DND-41 (cell line): Measurements from ENCODE around the gene MAP2K3.

Experiments
- ATAC-seq: fragments of 200-7000 bp; cut with Tn5 transposase; 3 replicates; pipeline ENCODE4 v1.9.1; 2021; ENCODE audit warnings: low read depth; ENCODE audit not compliant: insufficient read depth
- DNase-seq: peaks from one replicate; pipeline ENCODE4 v3.0.0-alpha.2; 2020
- H2AFZ ChIP-seq: 2 replicates; pipeline ENCODE4 v1.6.0; 2012; ENCODE audit warnings: low read depth, low read length
- H3K27ac ChIP-seq: 2 replicates; pipeline ENCODE4 v1.5.1; 2012; ENCODE audit warnings: low read length, inconsistent platforms
- H3K27me3 ChIP-seq: fragments of 200-600 bp; sonication (generic); 2 replicates; pipeline ENCODE4 v1.6.0; 2012; ENCODE audit warnings: low read length, mild to moderate bottlenecking, inconsistent platforms; ENCODE audit not compliant: insufficient read depth, poor library complexity
- H3K36me3 ChIP-seq: 2 replicates; pipeline ENCODE4 v1.5.1; 2012; ENCODE audit warnings: low read length, inconsistent platforms; ENCODE audit not compliant: insufficient read depth
- H3K4me1 ChIP-seq: 2 replicates; pipeline ENCODE4 v1.5.1; 2012; ENCODE audit warnings: mild to moderate bottlenecking, low read length; ENCODE audit not compliant: insufficient read depth
- H3K4me2 ChIP-seq: 2 replicates; pipeline ENCODE4 v1.6.0; 2012; ENCODE audit warnings: mild to moderate bottlenecking, moderate library complexity, low read length, inconsistent platforms; ENCODE audit not compliant: insufficient read depth
- H3K4me3 ChIP-seq, 2 experiments: fragments of 200-600 bp in 1 of 2; shearing (Covaris generic) in 1 of 2; 2 replicates each; pipeline ENCODE4 v1.5.1; 2012 to 2016; ENCODE audit warnings: inconsistent platforms in 2 of 2, low read length in 2 of 2, mild to moderate bottlenecking in 2 of 2, low read depth in 1 of 2, moderate library complexity in 1 of 2
- H3K79me2 ChIP-seq: 2 replicates; pipeline ENCODE4 v1.6.0; 2012; ENCODE audit warnings: low read length, inconsistent platforms; ENCODE audit not compliant: insufficient read depth
- H3K9ac ChIP-seq: 2 replicates; pipeline ENCODE4 v1.6.0; 2012; ENCODE audit warnings: low read depth, mild to moderate bottlenecking, inconsistent platforms, low read length, moderate library complexity
- H3K9me3 ChIP-seq: 2 replicates; pipeline ENCODE4 v1.5.1; 2012; ENCODE audit warnings: low read length, moderate library complexity, mild to moderate bottlenecking, inconsistent platforms; ENCODE audit not compliant: insufficient read depth, severe bottlenecking
- H4K20me1 ChIP-seq: 2 replicates; pipeline ENCODE4 v1.6.0; 2012; ENCODE audit warnings: low read length; ENCODE audit not compliant: insufficient read depth
- EZH2 ChIP-seq: IDR thresholded peaks from 3 replicates; pipeline ENCODE4 v1.6.1; 2012; ENCODE audit warnings: borderline replicate concordance, low read depth, mild to moderate bottlenecking, moderate library complexity, low read length, inconsistent platforms; ENCODE audit not compliant: severe bottlenecking
- TF ChIP-seq, protein P1 (sequence below): IDR thresholded peaks from 2 replicates; pipeline ENCODE4 v1.5.1; 2012; ENCODE audit warnings: borderline replicate concordance, low read length, moderate library complexity, mild to moderate bottlenecking; ENCODE audit not compliant: poor library complexity, severe bottlenecking; ENCODE audit errors: extremely low read depth

Gene MAP2K3

DNA sequence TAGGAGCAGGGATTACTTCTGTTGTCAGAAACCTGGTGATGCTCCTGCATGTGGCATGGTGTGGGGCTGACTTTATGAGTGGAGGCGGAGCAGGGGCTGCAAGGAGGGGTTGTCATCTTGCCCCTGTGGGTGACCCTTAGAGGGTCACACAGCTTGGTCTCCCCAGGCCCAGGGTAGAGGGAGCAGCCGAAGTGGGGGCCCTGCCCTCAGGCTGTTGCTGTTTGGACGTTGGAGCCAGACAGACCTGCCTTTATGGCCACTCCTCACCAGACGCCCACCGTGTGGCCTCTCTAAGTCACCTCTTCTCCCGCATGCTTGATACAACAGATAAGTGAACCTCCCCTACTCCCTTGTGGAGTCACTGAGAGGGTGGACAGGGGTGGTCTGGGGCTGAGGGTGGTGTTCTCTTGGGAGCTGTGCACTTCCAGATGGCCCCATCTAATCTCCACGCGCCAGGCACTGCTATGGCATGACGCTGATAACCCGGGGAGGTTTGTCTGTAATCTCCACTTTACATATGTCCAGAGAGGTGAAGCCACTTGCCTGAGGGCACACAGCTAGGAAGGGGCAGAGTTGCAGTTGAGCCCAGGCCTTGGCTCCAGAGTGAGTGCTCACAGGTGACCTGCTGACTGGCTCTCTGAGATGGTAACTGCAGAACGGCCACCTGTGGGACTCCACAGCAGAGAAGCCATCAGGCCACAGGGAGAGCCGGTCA is 10.0 kb downstream of the MAP2K3 start:
- Histone ChIP-seq H3K36me3 (peaks cover 5% of the 10 kb centered on the region; the same call in 1 of the 2 replicates), H3K79me2 (peaks cover 13% of the 10 kb centered on the region), H3K27ac (no peak overlapping the region), H2AFZ (no peak overlapping the region), H3K4me3 (no peak overlapping the region), H4K20me1 (peaks cover 55% of the 10 kb centered on the region), H3K4me2 (no peak overlapping the region), H3K27me3 (no peaks in the 10 kb centered on the region), H3K4me1 (no peaks in the 10 kb centered on the region), H3K9me3 (peaks cover 12% of the 10 kb centered on the region), H3K9ac (no peak overlapping the region)
- no peak for DNase-seq
- no peak for ATAC-seq
- TF ChIP-seq, protein P1, sequence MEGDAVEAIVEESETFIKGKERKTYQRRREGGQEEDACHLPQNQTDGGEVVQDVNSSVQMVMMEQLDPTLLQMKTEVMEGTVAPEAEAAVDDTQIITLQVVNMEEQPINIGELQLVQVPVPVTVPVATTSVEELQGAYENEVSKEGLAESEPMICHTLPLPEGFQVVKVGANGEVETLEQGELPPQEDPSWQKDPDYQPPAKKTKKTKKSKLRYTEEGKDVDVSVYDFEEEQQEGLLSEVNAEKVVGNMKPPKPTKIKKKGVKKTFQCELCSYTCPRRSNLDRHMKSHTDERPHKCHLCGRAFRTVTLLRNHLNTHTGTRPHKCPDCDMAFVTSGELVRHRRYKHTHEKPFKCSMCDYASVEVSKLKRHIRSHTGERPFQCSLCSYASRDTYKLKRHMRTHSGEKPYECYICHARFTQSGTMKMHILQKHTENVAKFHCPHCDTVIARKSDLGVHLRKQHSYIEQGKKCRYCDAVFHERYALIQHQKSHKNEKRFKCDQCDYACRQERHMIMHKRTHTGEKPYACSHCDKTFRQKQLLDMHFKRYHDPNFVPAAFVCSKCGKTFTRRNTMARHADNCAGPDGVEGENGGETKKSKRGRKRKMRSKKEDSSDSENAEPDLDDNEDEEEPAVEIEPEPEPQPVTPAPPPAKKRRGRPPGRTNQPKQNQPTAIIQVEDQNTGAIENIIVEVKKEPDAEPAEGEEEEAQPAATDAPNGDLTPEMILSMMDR = no peak
- no peak for TF ChIP-seq EZH2

DNA sequence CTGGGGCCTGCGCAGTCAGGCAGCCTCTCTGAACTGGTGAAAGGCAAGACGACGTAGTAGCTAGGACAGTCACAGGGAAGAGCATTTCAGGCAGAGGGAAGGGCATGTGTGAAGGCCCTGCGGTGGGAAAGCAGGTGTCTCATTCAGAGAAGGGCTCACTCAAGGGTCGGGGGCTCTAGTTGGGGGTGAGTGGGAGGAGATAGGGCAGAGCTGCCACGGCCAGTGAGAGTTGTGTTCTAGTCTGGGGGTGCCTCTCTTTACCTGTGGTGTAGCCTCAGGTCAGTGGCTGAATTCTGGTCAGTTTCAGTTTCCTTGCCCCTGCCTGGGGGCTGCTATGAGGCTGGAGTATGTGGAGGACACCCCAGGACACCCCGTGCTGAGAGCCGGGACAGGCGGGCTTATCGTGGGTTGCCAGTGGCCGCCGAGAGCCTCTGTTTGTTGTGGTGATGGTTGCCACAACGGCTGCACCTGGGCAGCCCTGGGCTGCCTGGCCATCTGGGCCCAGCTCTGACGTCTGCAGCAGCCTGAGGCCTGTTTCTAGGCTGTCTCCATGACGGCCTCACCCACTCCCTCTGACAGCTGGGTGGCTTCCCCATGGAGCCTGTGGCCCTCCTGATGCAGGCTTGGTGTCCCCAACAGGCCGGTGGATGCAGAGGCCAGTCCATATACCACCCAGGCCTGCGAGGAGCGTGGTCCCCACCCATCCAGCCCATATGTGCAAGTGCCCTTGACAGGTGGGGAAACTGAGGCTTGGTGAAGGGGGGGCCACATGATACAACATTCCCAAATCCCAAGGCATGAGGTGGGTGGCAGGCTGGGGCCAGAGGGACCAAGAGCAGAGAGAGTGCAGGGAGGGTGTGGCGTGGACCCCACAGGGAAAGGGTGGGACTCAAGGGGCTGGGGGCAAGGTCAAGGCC is 10.8 kb downstream of the MAP2K3 start:
- H3K27me3 ChIP-seq = no peaks in the 10 kb centered on the region
- peaks cover 47% of the 10 kb centered on the region for H4K20me1 ChIP-seq
- no peaks in the 10 kb centered on the region for H3K4me1 ChIP-seq
- TF ChIP-seq, protein P1 = no peak
- TF ChIP-seq EZH2 = no peak
- H3K27ac ChIP-seq = no peak overlapping the region
- H3K36me3 ChIP-seq = peaks cover 10% of the 10 kb centered on the region
- H3K79me2 ChIP-seq = peaks cover 6% of the 10 kb centered on the region; the same call in 1 of the 2 replicates
- ATAC-seq = no peak; the same call in 2 of the 3 replicates
- H3K9me3 ChIP-seq = peaks cover 12% of the 10 kb centered on the region
- no peak overlapping the region for H3K4me3 ChIP-seq
- no peak overlapping the region for H3K9ac ChIP-seq
- DNase-seq = no peak
- H3K4me2 ChIP-seq = no peak overlapping the region
- H2AFZ ChIP-seq = no peak overlapping the region

GRCh38 chr17:21296097-21297025 is 11.8 kb downstream of the MAP2K3 start:
- Histone ChIP-seq H3K4me2 (no peak overlapping the region), H3K79me2 (peaks cover 4% of the 10 kb centered on the region; the same call in 1 of the 2 replicates), H3K4me1 (no peaks in the 10 kb centered on the region), H3K4me3 (no peak overlapping the region), H2AFZ (no peak overlapping the region), H3K9me3 (peaks cover 12% of the 10 kb centered on the region), H3K36me3 (peaks cover 21% of the 10 kb centered on the region), H3K27ac (no peak overlapping the region), H3K27me3 (no peaks in the 10 kb centered on the region), H3K9ac (no peak overlapping the region), H4K20me1 (peaks cover 44% of the 10 kb centered on the region)
- peak; percentile 13; the same call in 1 of the 3 replicates for ATAC-seq
- TF ChIP-seq, protein P1 = no peak
- no peak for TF ChIP-seq EZH2
- DNase-seq = no peak
